SJCRH30 (cell line): Measurements from ENCODE around the gene NPAS1. TPM values are rescaled to one million over a fixed set of nuclear protein-coding genes. Genes with fewer than 3 reads are reported as not detected.
"Not testable (repeated sequence)": the region's sequence is repeated elsewhere in the genome, so short reads cannot be mapped to it uniquely, and the experiment has no call there.

Experiments
- DNase-seq, 2 experiments: peaks; one replicate each; pipeline ENCODE4 v3.0.0-alpha.2; 2015 to 2020
- H3K27ac ChIP-seq: fragments of 250-450 bp; sonication (Bioruptor Pico); 2 replicates; pipeline ENCODE4 v1.5.1; 2020; ENCODE audit warnings: mild to moderate bottlenecking, moderate library complexity
- H3K27me3 ChIP-seq: fragments of 250-450 bp; sonication (Bioruptor Pico); 2 replicates; pipeline ENCODE4 v1.5.1; 2020; ENCODE audit warnings: mild to moderate bottlenecking, moderate library complexity
- H3K36me3 ChIP-seq: fragments of 250-450 bp; sonication (Bioruptor Pico); 2 replicates; pipeline ENCODE4 v1.5.1; 2020; ENCODE audit warnings: mild to moderate bottlenecking, moderate library complexity
- H3K4me1 ChIP-seq: fragments of 250-450 bp; sonication (Bioruptor Pico); 2 replicates; pipeline ENCODE4 v1.5.1; 2020; ENCODE audit warnings: mild to moderate bottlenecking, moderate library complexity
- H3K4me3 ChIP-seq: fragments of 250-450 bp; sonication (Bioruptor Pico); 2 replicates; pipeline ENCODE4 v1.5.1; 2020; ENCODE audit warnings: mild to moderate bottlenecking, moderate library complexity
- H3K9me3 ChIP-seq: fragments of 250-450 bp; sonication (Bioruptor Pico); replicated peaks from 2 replicates; pipeline ENCODE4 v1.5.1; 2020; ENCODE audit warnings: mild to moderate bottlenecking, moderate library complexity
- total RNA-seq: library from RNA; depleted of rRNA; stranded (reverse); fragments of >200 nt; shearing (Covaris generic); gene quantifications from 2 replicates; pipeline ENCODE4 v1.2.3, GENCODE V29; 2014

The NPAS1 gene
- total RNA-seq, 1 experiment from 2014 or later, result not detected

DNA sequence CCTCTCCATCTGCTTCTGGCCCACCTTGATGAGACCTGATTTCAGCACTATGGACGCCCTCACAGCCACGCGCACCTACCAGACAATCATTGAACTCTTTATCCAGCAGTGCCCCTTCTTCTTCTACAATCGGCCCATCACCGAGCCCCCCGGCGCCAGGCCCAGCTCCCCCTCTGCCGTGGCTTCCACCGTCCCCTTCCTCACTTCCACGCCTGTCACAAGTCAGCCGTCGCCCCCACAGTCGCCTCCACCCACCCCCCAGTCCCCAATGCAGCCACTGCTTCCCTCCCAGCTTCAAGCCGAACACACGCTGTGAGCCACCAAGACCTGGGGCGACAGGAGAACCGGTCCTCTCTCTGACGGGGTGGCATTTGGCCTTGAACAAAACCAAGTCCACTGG is 19.3 kb upstream of the NPAS1 start:
- peaks cover 26% of the 10 kb centered on the region for H3K36me3 ChIP-seq

GRCh38 chr19:47001584-47001983 is 18.1 kb upstream of the NPAS1 start:
- H3K9me3 ChIP-seq, result no peaks in the 10 kb centered on the region; the same call in 1 of the 2 replicates
- peaks cover 26% of the 10 kb centered on the region for H3K36me3 ChIP-seq
- no peaks in the 10 kb centered on the region for H3K27me3 ChIP-seq
- DNase-seq, result no peak
- no peak overlapping the region for H3K27ac ChIP-seq
- H3K4me1 ChIP-seq, result peaks cover 19% of the 10 kb centered on the region
- H3K4me3 ChIP-seq, result no peak overlapping the region

More for the DNA sequence above, 19.3 kb upstream of the NPAS1 start:
- H3K27me3 ChIP-seq, result no peaks in the 10 kb centered on the region
- no peak overlapping the region for H3K27ac ChIP-seq
- H3K4me3 ChIP-seq, result no peak overlapping the region
- DNase-seq, result no peak
- peaks cover 18% of the 10 kb centered on the region for H3K4me1 ChIP-seq
- no peaks in the 10 kb centered on the region for H3K9me3 ChIP-seq

DNA sequence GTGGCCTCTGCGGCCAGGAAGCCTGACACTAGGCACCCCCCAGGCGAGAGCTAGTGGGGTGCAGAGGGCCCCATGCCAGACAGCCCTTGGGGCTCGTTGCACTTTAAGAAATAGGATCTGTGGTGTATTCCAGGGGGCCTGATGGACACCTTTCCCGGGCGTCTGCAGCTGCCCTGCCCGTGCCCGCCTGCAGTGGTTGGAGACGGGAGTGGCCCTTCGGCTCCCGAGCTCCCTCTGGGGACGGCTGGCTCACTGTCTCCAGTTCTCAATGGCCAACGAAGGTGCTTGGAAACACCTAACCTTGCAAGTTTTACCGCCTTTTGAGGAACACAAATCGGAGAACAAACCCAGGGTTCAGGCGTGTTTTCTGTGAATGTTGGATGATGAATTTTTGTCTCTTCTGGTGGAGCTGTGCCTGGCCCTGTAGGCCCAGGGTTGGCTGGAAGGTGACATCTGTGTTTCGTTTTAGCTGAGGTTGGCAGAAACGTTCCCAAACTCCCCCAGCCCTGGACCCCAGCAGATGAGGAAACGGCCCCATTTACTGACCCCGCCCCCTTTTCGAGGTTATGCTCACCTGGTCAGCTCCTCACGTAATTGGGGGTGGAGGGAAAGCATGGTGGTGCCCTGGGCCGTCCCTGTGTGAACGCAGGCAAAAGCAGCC is 17.4 kb upstream of the NPAS1 start:
- no peak for DNase-seq
- Histone ChIP-seq H3K36me3 (peaks cover 23% of the 10 kb centered on the region), H3K4me1 (peaks cover 19% of the 10 kb centered on the region), H3K9me3 (no peaks in the 10 kb centered on the region; the same call in 1 of the 2 replicates), H3K27me3 (no peaks in the 10 kb centered on the region), H3K4me3 (no peak overlapping the region), H3K27ac (no peak overlapping the region)

- Histone ChIP-seq H3K36me3 (peaks cover 18% of the 10 kb centered on the region), H3K4me1 (peaks cover 19% of the 10 kb centered on the region), H3K9me3 (no peaks in the 10 kb centered on the region; the same call in 1 of the 2 replicates), H3K4me3 (no peak overlapping the region), H3K27ac (no peak overlapping the region), H3K27me3 (no peaks in the 10 kb centered on the region)
- DNase-seq, result no peak
Observed at GRCh38 chr19:47002853-47003610, 16.6 kb upstream of the NPAS1 start.

GRCh38 chr19:47003611-47004465 is 15.8 kb upstream of the NPAS1 start:
- H3K27me3 ChIP-seq, result no peaks in the 10 kb centered on the region
- H3K36me3 ChIP-seq, result peaks cover 18% of the 10 kb centered on the region
- peaks cover 19% of the 10 kb centered on the region for H3K4me1 ChIP-seq
- DNase-seq, result peak; percentile 38 to 53
- no peak overlapping the region for H3K27ac ChIP-seq
- H3K9me3 ChIP-seq, result no peaks in the 10 kb centered on the region; the same call in 1 of the 2 replicates
- H3K4me3 ChIP-seq, result no peak overlapping the region

GRCh38 chr19:47005164-47005641 is 14.4 kb upstream of the NPAS1 start:
- Histone ChIP-seq H3K4me1 (peaks cover 19% of the 10 kb centered on the region), H3K27ac (no peak overlapping the region)
- peak; percentile 58 to 59 for DNase-seq

GRCh38 chr19:47005873-47006272 is 13.8 kb upstream of the NPAS1 start:
- peak; percentile 44 to 47 for DNase-seq
- Histone ChIP-seq H3K4me3 (no peak overlapping the region), H3K27me3 (no peaks in the 10 kb centered on the region), H3K27ac (no peak overlapping the region), H3K4me1 (peaks cover 19% of the 10 kb centered on the region), H3K36me3 (peaks cover 5% of the 10 kb centered on the region; the same call in 1 of the 2 replicates), H3K9me3 (no peaks in the 10 kb centered on the region; the same call in 1 of the 2 replicates)

More at GRCh38 chr19:47005164-47005641, 14.4 kb upstream of the NPAS1 start:
- no peaks in the 10 kb centered on the region; the same call in 1 of the 2 replicates for H3K9me3 ChIP-seq
- no peaks in the 10 kb centered on the region for H3K27me3 ChIP-seq
- peaks cover 9% of the 10 kb centered on the region for H3K36me3 ChIP-seq
- H3K4me3 ChIP-seq, result no peak overlapping the region

- Histone ChIP-seq H3K4me1 (peaks cover 19% of the 10 kb centered on the region), H3K36me3 (no peaks in the 10 kb centered on the region), H3K4me3 (no peak overlapping the region), H3K9me3 (no peaks in the 10 kb centered on the region; the same call in 1 of the 2 replicates), H3K27me3 (no peaks in the 10 kb centered on the region), H3K27ac (no peak overlapping the region)
- no peak for DNase-seq
Observed at GRCh38 chr19:47006496-47006895, 13.1 kb upstream of the NPAS1 start.

DNA sequence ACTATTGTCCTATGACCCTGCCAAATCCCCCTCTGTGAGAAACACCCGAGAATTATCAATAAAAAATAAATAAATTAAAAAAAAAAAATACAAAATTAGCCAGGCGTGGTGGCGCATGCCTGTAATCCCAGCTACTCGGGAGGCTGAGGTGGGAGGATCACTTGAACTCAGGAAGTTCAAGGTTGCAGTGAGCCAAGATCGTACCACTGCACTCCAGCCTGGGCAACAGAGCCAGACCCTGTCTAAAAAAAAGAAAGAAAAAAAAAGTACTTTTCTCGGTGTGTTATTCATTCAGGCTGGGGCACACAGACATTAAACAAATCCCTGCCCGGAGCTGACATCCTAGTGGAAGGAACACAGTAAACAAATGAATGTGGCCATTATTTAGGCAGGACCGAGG is 9.1 kb upstream of the NPAS1 start:
- H3K4me3 ChIP-seq, H3K36me3 ChIP-seq, H3K27me3 ChIP-seq, H3K27ac ChIP-seq, DNase-seq, H3K4me1 ChIP-seq, H3K9me3 ChIP-seq: not testable (repeated sequence)

GRCh38 chr19:47012617-47013016 is 7.0 kb upstream of the NPAS1 start:
- Histone ChIP-seq H3K9me3 (no peaks in the 10 kb centered on the region), H3K27ac (no peak overlapping the region), H3K4me3 (peak overlapping the region; percentile 10; the same call in 1 of the 2 replicates), H3K36me3 (no peaks in the 10 kb centered on the region), H3K27me3 (0 out of 2 replicates have a peak, but pooled peaks cover 4% of the 10 kb centered on the region), H3K4me1 (peaks cover 6% of the 10 kb centered on the region)
- no peak for DNase-seq

DNA sequence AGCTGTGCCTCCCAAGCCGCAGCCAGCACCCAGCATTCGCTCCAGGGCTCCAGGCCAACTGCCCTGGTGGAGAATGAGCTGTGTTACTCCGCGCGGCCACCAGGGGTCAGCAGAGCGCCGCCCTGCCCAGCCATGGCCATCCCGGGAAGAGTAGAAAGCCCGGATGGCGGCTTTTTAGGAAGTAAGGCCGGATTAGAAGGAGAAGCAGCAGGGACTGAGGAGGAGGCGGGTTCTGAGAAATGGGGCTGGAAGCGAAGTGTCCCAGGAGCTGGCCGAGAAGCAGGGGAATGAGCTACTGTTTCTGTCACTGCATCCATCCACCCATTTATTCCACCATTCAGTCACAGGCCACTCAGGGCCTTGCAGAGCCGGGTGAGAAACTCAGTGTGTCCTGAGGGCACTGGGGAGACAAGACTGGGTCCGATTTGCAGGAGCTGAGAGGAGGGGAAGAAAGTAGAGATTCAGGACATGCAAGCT is 6.6 kb upstream of the NPAS1 start:
- Histone ChIP-seq H3K4me3 (no peak overlapping the region; the same call in 1 of the 2 replicates), H3K27me3 (0 out of 2 replicates have a peak, but pooled peaks cover 4% of the 10 kb centered on the region), H3K36me3 (no peaks in the 10 kb centered on the region), H3K27ac (no peak overlapping the region), H3K9me3 (no peaks in the 10 kb centered on the region), H3K4me1 (peaks cover 6% of the 10 kb centered on the region)
- peak; percentile 81 to 90 for DNase-seq

DNA sequence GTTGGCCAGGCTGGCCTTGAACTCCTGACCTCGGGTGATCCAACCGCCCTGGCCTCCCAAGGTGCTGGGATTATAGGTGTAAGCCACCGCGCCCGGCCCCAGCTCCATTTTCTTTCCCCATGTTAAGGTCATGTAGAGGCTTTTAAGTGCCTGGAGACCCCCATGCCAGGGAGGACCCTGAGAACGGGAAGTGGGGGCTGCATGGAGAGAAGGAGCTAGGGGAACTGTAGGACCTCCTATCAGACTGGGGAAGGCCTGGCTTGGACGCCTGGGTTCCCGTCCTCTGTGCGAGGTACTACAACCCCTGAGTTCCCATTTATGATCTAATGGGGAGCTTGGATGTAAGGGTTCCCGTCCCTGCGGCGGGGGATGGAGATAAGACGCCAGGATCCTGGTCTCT is 714 bp upstream of the NPAS1 start:
- peaks cover 6% of the 10 kb centered on the region; the same call in 1 of the 2 replicates for H3K4me1 ChIP-seq
- H3K4me3 ChIP-seq, result no peak overlapping the region
- H3K27ac ChIP-seq, result no peak overlapping the region
- peaks cover 32% of the 10 kb centered on the region for H3K27me3 ChIP-seq
- no peak for DNase-seq
- H3K9me3 ChIP-seq, result no peaks in the 10 kb centered on the region
- H3K36me3 ChIP-seq, result no peaks in the 10 kb centered on the region

GRCh38 chr19:47020132-47020805 is 632 bp downstream of the NPAS1 start:
- Histone ChIP-seq H3K4me3 (no peak overlapping the region), H3K36me3 (no peaks in the 10 kb centered on the region), H3K27ac (no peak overlapping the region), H3K27me3 (peaks cover 32% of the 10 kb centered on the region), H3K9me3 (no peaks in the 10 kb centered on the region), H3K4me1 (peaks cover 6% of the 10 kb centered on the region; the same call in 1 of the 2 replicates)
- DNase-seq, result no peak
